Right lobe of liver (tissue), 4 donors: Measurements from ENCODE around the gene MMD2.
"Not testable (repeated sequence)": the region's sequence is repeated elsewhere in the genome, so short reads cannot be mapped to it uniquely, and the experiment has no call there.

Experiments
- CTCF ChIP-seq, 4 donors: fragments of 200-600 bp in 3 of 4; fragments of 450-650 bp in 1 of 4; IDR thresholded peaks; one replicate each; pipeline versions ENCODE4 v1.5.1 to v1.8.0; 2016 to 2022; ENCODE audit warnings: antibody characterized with exemption in 4 of 4, mild to moderate bottlenecking in 2 of 4
- POLR2A ChIP-seq: fragments of 450-650 bp; IDR thresholded peaks from one replicate; pipeline ENCODE4 v1.6.1; 2017; ENCODE audit warnings: antibody characterized with exemption, mild to moderate bottlenecking
- donor health status: DM: no; HTN: no; CAD: no.
- donor health status: DM: no; HTN: no; CAD: no.
- donor health status: DM: no; HTN: yes; CAD: no.

- TF ChIP-seq CTCF (IDR thresholded peaks at IDR 0.05); POLR2A: not testable (repeated sequence)
Measured at GRCh38 chr7:4975626-4976025, 16.6 kb upstream of the MMD2 start.
